ENCODE measurements around the gene MBP. TPM values are rescaled to one million over a fixed set of nuclear protein-coding genes. Genes with fewer than 3 reads are reported as not detected.

Gene MBP
- total and polyA plus RNA-seq, 2 of the 13 experiments (the other 11 are each of a cell fraction or from before 2014, with no cell fraction given): 5.0 to 8.5 TPM

GRCh38 chr18:76978616-76979015 lies 154.0 kb downstream of the MBP start:
- Histone ChIP-seq H3K4me1 (ENCODE audit: insufficient read depth, low read length) (peaks cover 20% of the 10 kb centered on the region), H3K4me3 (replicated peaks in 1 of 3; ENCODE audit: insufficient read depth in 1 of 3, low read depth in 2 of 3, low read length in 3 of 3) (no peak overlapping the region), H3K9me3 (ENCODE audit: low read length) (no peaks in the 10 kb centered on the region), H2AFZ (ENCODE audit: low read length) (no peak overlapping the region), H4K20me1 (ENCODE audit: insufficient read depth, low read length) (no peaks in the 10 kb centered on the region), H3K27ac (ENCODE audit: extremely low read length, insufficient read depth, low read length) (no peak overlapping the region), H3K9ac (ENCODE audit: insufficient read depth, low read depth, low read length) (no peak overlapping the region), H3K36me3 (replicated peaks in 1 of 2; ENCODE audit: control insufficient read depth in 1 of 2, insufficient read depth in 2 of 2, low read length in 2 of 2) (no peaks in the 10 kb centered on the region), H3K4me2 (ENCODE audit: low read depth, low read length) (no peak overlapping the region), H3K27me3 (ENCODE audit: control insufficient read depth in 1 of 2, insufficient read depth in 2 of 2, low read length in 2 of 2) (no peaks in the 10 kb centered on the region), H3K79me2 (ENCODE audit: insufficient read depth, low read length) (no peaks in the 10 kb centered on the region)
- in situ Hi-C loops (cut with HindIII; ENCODE audit: extremely low pct_ligation_motif_present, low pct_unique_long_range_greater_than_20kb) (no loop called here), intact Hi-C loops (cut with micrococcal nuclease; ENCODE audit: unreplicated experiment) (no loop called here)
- DNase-seq (ENCODE audit: low spot score) (no peak), FAIRE-seq (no peak), ATAC-seq (no peak)
- ChIA-PET POLR2A (no interaction called here), CTCF (ENCODE audit: low intra/inter-chr PET ratio, low total read pairs) (no interaction called here)
- TF ChIP-seq KDM5B (CRISPR knock-in tag; IDR thresholded peaks at IDR 0.05; ENCODE audit: borderline replicate concordance) (no peak), MNT (IDR thresholded peaks at IDR 0.05) (no peak), ZNF841 (CRISPR knock-in tag; IDR thresholded peaks at IDR 0.05; ENCODE audit: borderline replicate concordance) (no peak), E2F5 (CRISPR knock-in tag; conservative IDR thresholded peaks at IDR 0.05) (no peak), ZNF235 (CRISPR knock-in tag; IDR thresholded peaks at IDR 0.05; ENCODE audit: borderline replicate concordance) (no peak)
- 90% methylated on average over 14 of the region's 14 CpGs for WGBS (ENCODE audit: low lambda C conversion rate)
- BruUV-seq (replicated peaks): no TSS peak

- Histone ChIP-seq H3K4me1 (ENCODE audit: insufficient read depth, low read length) (peaks cover 12% of the 10 kb centered on the region), H3K9me3 (ENCODE audit: low read length) (no peaks in the 10 kb centered on the region), H2AFZ (ENCODE audit: low read length) (no peak overlapping the region), H3K9ac (ENCODE audit: insufficient read depth, low read depth, low read length) (no peak overlapping the region), H3K4me3 (replicated peaks in 1 of 3; ENCODE audit: insufficient read depth in 1 of 3, low read depth in 2 of 3, low read length in 3 of 3) (no peak overlapping the region), H3K36me3 (replicated peaks in 1 of 2; ENCODE audit: control insufficient read depth in 1 of 2, insufficient read depth in 2 of 2, low read length in 2 of 2) (no peaks in the 10 kb centered on the region), H3K79me2 (ENCODE audit: insufficient read depth, low read length) (no peaks in the 10 kb centered on the region), H3K4me2 (ENCODE audit: low read depth, low read length) (no peak overlapping the region), H3K27me3 (ENCODE audit: control insufficient read depth in 1 of 2, insufficient read depth in 2 of 2, low read length in 2 of 2) (no peaks in the 10 kb centered on the region), H4K20me1 (ENCODE audit: insufficient read depth, low read length) (no peaks in the 10 kb centered on the region), H3K27ac (ENCODE audit: extremely low read length, insufficient read depth, low read length) (no peak overlapping the region)
- DNase-seq (ENCODE audit: low spot score): no peak
- WGBS (ENCODE audit: low lambda C conversion rate): 89% methylated on average over 11 of the region's 11 CpGs
- no TSS peak for BruUV-seq (replicated peaks)
- TF ChIP-seq, protein P1, sequence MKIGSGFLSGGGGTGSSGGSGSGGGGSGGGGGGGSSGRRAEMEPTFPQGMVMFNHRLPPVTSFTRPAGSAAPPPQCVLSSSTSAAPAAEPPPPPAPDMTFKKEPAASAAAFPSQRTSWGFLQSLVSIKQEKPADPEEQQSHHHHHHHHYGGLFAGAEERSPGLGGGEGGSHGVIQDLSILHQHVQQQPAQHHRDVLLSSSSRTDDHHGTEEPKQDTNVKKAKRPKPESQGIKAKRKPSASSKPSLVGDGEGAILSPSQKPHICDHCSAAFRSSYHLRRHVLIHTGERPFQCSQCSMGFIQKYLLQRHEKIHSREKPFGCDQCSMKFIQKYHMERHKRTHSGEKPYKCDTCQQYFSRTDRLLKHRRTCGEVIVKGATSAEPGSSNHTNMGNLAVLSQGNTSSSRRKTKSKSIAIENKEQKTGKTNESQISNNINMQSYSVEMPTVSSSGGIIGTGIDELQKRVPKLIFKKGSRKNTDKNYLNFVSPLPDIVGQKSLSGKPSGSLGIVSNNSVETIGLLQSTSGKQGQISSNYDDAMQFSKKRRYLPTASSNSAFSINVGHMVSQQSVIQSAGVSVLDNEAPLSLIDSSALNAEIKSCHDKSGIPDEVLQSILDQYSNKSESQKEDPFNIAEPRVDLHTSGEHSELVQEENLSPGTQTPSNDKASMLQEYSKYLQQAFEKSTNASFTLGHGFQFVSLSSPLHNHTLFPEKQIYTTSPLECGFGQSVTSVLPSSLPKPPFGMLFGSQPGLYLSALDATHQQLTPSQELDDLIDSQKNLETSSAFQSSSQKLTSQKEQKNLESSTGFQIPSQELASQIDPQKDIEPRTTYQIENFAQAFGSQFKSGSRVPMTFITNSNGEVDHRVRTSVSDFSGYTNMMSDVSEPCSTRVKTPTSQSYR (CRISPR knock-in tag; IDR thresholded peaks at IDR 0.05; ENCODE audit: borderline replicate concordance): no peak
- TF ChIP-seq, protein P2, sequence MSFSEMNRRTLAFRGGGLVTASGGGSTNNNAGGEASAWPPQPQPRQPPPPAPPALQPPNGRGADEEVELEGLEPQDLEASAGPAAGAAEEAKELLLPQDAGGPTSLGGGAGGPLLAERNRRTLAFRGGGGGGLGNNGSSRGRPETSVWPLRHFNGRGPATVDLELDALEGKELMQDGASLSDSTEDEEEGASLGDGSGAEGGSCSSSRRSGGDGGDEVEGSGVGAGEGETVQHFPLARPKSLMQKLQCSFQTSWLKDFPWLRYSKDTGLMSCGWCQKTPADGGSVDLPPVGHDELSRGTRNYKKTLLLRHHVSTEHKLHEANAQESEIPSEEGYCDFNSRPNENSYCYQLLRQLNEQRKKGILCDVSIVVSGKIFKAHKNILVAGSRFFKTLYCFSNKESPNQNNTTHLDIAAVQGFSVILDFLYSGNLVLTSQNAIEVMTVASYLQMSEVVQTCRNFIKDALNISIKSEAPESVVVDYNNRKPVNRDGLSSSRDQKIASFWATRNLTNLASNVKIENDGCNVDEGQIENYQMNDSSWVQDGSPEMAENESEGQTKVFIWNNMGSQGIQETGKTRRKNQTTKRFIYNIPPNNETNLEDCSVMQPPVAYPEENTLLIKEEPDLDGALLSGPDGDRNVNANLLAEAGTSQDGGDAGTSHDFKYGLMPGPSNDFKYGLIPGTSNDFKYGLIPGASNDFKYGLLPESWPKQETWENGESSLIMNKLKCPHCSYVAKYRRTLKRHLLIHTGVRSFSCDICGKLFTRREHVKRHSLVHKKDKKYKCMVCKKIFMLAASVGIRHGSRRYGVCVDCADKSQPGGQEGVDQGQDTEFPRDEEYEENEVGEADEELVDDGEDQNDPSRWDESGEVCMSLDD (CRISPR knock-in tag; IDR thresholded peaks at IDR 0.05; ENCODE audit: borderline replicate concordance): no peak
- TF ChIP-seq ZNF777 (CRISPR knock-in tag; IDR thresholded peaks at IDR 0.05) (no peak), KAT8 (CRISPR knock-in tag; IDR thresholded peaks at IDR 0.05) (no peak)
- ATAC-seq: no peak
- ChIA-PET POLR2A (no interaction called here), CTCF (ENCODE audit: low intra/inter-chr PET ratio, low total read pairs) (no interaction called here)
- intact Hi-C loops (cut with micrococcal nuclease; ENCODE audit: unreplicated experiment): no loop called here
- in situ Hi-C loops (cut with HindIII; ENCODE audit: extremely low pct_ligation_motif_present, low pct_unique_long_range_greater_than_20kb): no loop called here
- FAIRE-seq: no peak
These were observed 154.8 kb downstream of the MBP start for GRCh38 chr18:76977684-76978232.

Measured in HepG2 (cell line).